GM12878 (cell line): ENCODE data around the gene AGAP3.

Source experiments
- CTCF ChIP-seq, 3 experiments: IDR thresholded peaks in 2 of 3; conservative IDR thresholded peaks in 1 of 3; 2 replicates each; pipeline ENCODE4 v1.5.1; 2011; ENCODE audit warnings: low read depth in 3 of 3, low read length in 3 of 3, mild to moderate bottlenecking in 3 of 3, control low read depth in 2 of 3, moderate library complexity in 2 of 3, inconsistent platforms in 1 of 3, mixed read lengths in 1 of 3; ENCODE audit not compliant: control insufficient read depth in 2 of 3, insufficient read depth in 1 of 3; ENCODE audit errors: extremely low read depth in 1 of 3
- FOS ChIP-seq: IDR thresholded peaks from 3 replicates; pipeline ENCODE4 v1.6.1; 2011; ENCODE audit warnings: borderline replicate concordance; ENCODE audit not compliant: insufficient read length; ENCODE audit errors: extremely low read depth
- POLR2A ChIP-seq: IDR thresholded peaks from 2 replicates; pipeline ENCODE4 v1.6.1; 2011; ENCODE audit warnings: low read depth, mild to moderate bottlenecking, low read length

DNA sequence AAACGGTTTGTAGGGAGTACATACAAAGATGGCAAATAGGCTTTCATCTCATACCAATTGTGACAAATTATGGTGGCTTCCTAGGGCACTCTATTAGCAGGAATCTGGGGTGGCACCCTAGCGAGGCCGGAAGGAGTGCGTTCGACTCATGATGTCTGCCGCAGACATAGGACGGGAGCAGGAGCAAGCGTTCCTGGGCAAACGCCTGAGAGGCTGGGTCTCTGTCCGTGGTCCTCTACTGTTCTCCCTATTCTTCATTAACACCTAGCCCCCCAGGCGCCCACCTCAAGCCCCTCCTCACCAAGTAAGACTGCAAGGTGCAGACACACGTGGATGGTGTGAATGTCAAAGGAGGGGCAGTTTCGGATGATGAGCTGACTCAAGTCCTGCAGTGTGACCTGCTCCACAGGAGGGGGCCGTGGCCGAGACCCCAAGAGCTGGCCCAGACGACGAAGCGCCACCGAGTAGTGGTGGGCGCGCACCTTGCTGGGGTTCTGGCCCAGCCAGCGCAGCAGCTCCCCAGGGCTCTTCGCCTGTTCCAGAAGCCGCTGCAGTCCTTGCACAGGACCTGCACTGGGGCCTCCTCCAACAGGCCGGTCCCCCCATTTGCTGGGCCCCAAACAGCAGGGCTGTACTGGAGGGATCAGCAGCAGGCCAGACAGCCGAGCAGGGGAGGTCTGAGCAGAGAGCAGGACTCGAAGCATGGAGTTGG is 6.9 kb upstream of the AGAP3 start:
- TF ChIP-seq POLR2A (no peak; the same call in 1 of the 2 replicates), CTCF (IDR thresholded peaks at IDR 0.05 in 2 of 3, conservative IDR thresholded peaks at IDR 0.05 in 1 of 3; ENCODE audit: control insufficient read depth in 2 of 3, extremely low read depth in 1 of 3, insufficient read depth in 1 of 3, low read depth in 3 of 3, low read length in 3 of 3) (no peak), FOS (no peak)
